Heart right ventricle (tissue), 16 donors: ENCODE data around the gene NPHP4. TPM values are rescaled to one million over a fixed set of nuclear protein-coding genes. Genes with fewer than 3 reads are reported as not detected.
A peak's percentile ranks its signal among the peaks of the same experiment; 100 is the strongest.

Source experiments
- ATAC-seq, 8 donors: fragments of 200-7000 bp; cut with Tn5 transposase; one replicate each; pipeline ENCODE4 v1.9.1; 2020; ENCODE audit warnings: mild to moderate bottlenecking in 8 of 8, moderate library complexity in 8 of 8, moderate number of reproducible peaks in 1 of 8
- DNase-seq, 2 donors: peaks; one replicate each; pipeline ENCODE4 v3.0.0-alpha.2; 2020
- H3K27ac ChIP-seq, 10 donors: fragments of 200-600 bp; sonication (generic) in 2 of 10; one replicate each; pipeline versions ENCODE4 v1.5.0 to v1.8.0; 2020 to 2022; ENCODE audit warnings: mild to moderate bottlenecking in 3 of 10
- H3K27me3 ChIP-seq, 7 donors: fragments of 200-600 bp; one replicate each; pipeline ENCODE4 v1.8.0; 2021 to 2022; ENCODE audit warnings: mild to moderate bottlenecking in 2 of 7
- H3K36me3 ChIP-seq, 9 donors: fragments of 200-600 bp; sonication (generic) in 1 of 9; one replicate each; pipeline versions ENCODE4 v1.5.0 to v1.8.0; 2020 to 2022; ENCODE audit warnings: mild to moderate bottlenecking in 2 of 9
- H3K4me1 ChIP-seq, 9 donors: fragments of 200-600 bp; sonication (generic) in 1 of 9; one replicate each; pipeline versions ENCODE4 v1.5.0 to v1.8.0; 2020 to 2022; ENCODE audit warnings: mild to moderate bottlenecking in 4 of 9
- H3K4me3 ChIP-seq, 10 donors: fragments of 200-600 bp; sonication (generic) in 2 of 10; one replicate each; pipeline versions ENCODE4 v1.5.0 to v1.8.0; 2020 to 2022; ENCODE audit warnings: mild to moderate bottlenecking in 7 of 10, moderate library complexity in 2 of 10
- H3K9me3 ChIP-seq, 11 donors: fragments of 200-600 bp in 10 of 11; sonication (generic) in 2 of 11; one replicate each; pipeline versions ENCODE4 v1.5.0 to v1.8.0; 2013 to 2022; ENCODE audit warnings: mild to moderate bottlenecking in 2 of 11, control low read depth in 1 of 11, moderate library complexity in 1 of 11
- CTCF ChIP-seq, 9 donors: fragments of 200-600 bp; sonication (generic) in 2 of 9; IDR thresholded peaks; one replicate each; pipeline versions ENCODE4 v1.5.0 to v1.8.0; 2021 to 2022; ENCODE audit warnings: antibody characterized with exemption in 9 of 9, mild to moderate bottlenecking in 5 of 9, moderate library complexity in 1 of 9
- WGBS, 2 donors: extraction: QIAGEN DNeasy Blood & Tissue Kit; methylation state at CpG; one replicate each; pipeline ENCODE4 v1.1.7; 2013; ENCODE audit warnings: inconsistent platforms in 1 of 2; 5-methylcytosine and 5-hydroxymethylcytosine counted together
- intact Hi-C, 10 donors: fragments of 100-400 bp; cut with DNase I; formaldehyde crosslinking; loops; one replicate each; pipeline versions ENCODE4 v1.11.1 to v1.14.2; 2022
- polyA plus RNA-seq, 2 donors: library from polyadenylated mRNA; stranded (reverse); fragments of 200-250 nt; gene quantifications; one replicate each; pipeline ENCODE4 v1.2.3, GENCODE V29; 2013
- total RNA-seq, 10 donors: library from RNA; stranded (reverse); fragmentation: NEBNext Ultra II Directional in 3 of 10; extraction: Animal tissue kit (Norgen Biotek cat#: 25700) in 3 of 10; gene quantifications; one replicate each; pipeline versions ENCODE4 v1.2.1 to v1.2.4, GENCODE V29; 2021 to 2023
- donor health status: Arrhythmogenic right ventricular cardiomyopathy.
- donor health status: ischemic (EF 13 %, LVEDD 7.1; RV severe dilation, severe dysfunction).
- donor health status: healthy with polysubstance abuse.
- donor health status: DM: no; HTN: yes; CAD: no.
- donor health status: DM: no; HTN: no; CAD: no.
- donor health status: ischemic (EF 25% LVEDD 6.9; RV normal size, moderate dysfunction).
- donor health status: ischemic (EF 25% LVEDD 5.7; RV mildly dilated, moderate dysfunction).
- donor health status: healthy.
- donor health status: DM: yes; HTN: yes; CAD: no.
- donor health status: Ischemic cardiomyopathy.
- donor health status: ischemic (EF 35%, LVEDD 5.7; RV mildly dilated, moderate dysfunction).
- donor health status: nonischemic (EF 11% LVEDD 7.7; RV severe dilation, severe dysfunction).
- donor health status: DM: yes; HTN: yes; CAD: no.
- donor health status: PGD.
- donor health status: ischemic (EF 29% LVEDD 5.4; RV normal size, mild dysfunction).
- donor health status: nonischemic (EF 23%, LVEDD 6.1; RV moderate dilation, normal function).

NPHP4 gene
- total and polyA plus RNA-seq, 12 donors, result 2.4 to 5.7 (median 3.3) TPM

DNA sequence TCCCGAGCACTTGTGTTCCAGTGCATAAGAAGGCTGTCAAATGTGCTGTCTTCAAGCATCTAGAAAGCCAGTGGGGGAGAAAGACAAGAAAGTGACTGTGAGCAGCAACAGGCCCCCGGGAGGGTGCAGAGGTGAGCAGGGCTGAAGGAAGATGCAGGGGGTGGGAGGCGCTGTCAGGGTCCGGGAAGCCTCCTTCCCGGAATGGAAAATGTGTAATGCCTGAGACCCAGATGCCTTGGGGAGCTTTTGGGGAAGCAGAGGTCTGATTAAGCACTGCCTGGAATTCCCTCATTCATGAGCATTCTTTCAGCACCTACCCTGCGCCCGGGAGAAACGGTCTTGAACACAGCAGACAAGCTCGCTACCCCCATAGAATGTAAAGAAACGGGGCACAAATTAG lies 1.3 kb downstream of the NPHP4 start:
- no peak for TF ChIP-seq CTCF (IDR thresholded peaks at IDR 0.05)
- Histone ChIP-seq H3K4me1 (peaks cover 6 to 35% (median 19%) of the 10 kb centered on the region in 9 donors), H3K27me3 (no peaks in the 10 kb centered on the region), H3K27ac (peak overlapping the region in 2 of 10 donors; percentile 90 to 92), H3K4me3 (peak overlapping the region; percentile 43 to 92 (median 80)), H3K9me3 (no peaks in the 10 kb centered on the region), H3K36me3 (peaks cover 0 to under 1% (median 0%) of the 10 kb centered on the region in 9 donors)
- DNase-seq (no peak), ATAC-seq (no peak)
- intact Hi-C loops, result loop anchor here in 1 of 10 donors (5.0 kb wide), 1 partner anchor 216 kb away; the partner anchor contains the start of gene RNF207
- WGBS, 2 donors, result 46 to 51% methylated on average over 10 of the region's 10 CpGs

GRCh38 chr1:5989731-5990271 lies 2.4 kb downstream of the NPHP4 start:
- Histone ChIP-seq H3K9me3 (no peaks in the 10 kb centered on the region), H3K4me1 (peaks cover 6 to 29% (median 19%) of the 10 kb centered on the region in 9 donors), H3K27me3 (no peaks in the 10 kb centered on the region), H3K4me3 (no peak overlapping the region), H3K27ac (no peak overlapping the region), H3K36me3 (peaks cover 0 to 11% (median 0%) of the 10 kb centered on the region in 9 donors)
- no peak for DNase-seq
- ATAC-seq, result no peak
- intact Hi-C loops, result loop anchor here in 1 of 10 donors (5.0 kb wide), 1 partner anchor 218 kb away; the partner anchor contains the start of gene RNF207
- TF ChIP-seq CTCF (IDR thresholded peaks at IDR 0.05), result no peak
- WGBS, 2 donors, result 95 to 96% methylated on average over 18 of the region's 18 CpGs

GRCh38 chr1:5989286-5989605 lies 3.0 kb downstream of the NPHP4 start:
- intact Hi-C loops, result no loop called here
- WGBS, 2 donors, result 96 to 99% methylated on average over 5 of the region's 5 CpGs
- Histone ChIP-seq H3K27ac (no peak overlapping the region), H3K4me3 (no peak overlapping the region), H3K36me3 (peaks cover 0 to 17% (median 0%) of the 10 kb centered on the region in 9 donors), H3K9me3 (no peaks in the 10 kb centered on the region), H3K27me3 (no peaks in the 10 kb centered on the region), H3K4me1 (peaks cover 6 to 26% (median 19%) of the 10 kb centered on the region in 9 donors)
- TF ChIP-seq CTCF (IDR thresholded peaks at IDR 0.05), result no peak
- DNase-seq (no peak), ATAC-seq (no peak)

DNA sequence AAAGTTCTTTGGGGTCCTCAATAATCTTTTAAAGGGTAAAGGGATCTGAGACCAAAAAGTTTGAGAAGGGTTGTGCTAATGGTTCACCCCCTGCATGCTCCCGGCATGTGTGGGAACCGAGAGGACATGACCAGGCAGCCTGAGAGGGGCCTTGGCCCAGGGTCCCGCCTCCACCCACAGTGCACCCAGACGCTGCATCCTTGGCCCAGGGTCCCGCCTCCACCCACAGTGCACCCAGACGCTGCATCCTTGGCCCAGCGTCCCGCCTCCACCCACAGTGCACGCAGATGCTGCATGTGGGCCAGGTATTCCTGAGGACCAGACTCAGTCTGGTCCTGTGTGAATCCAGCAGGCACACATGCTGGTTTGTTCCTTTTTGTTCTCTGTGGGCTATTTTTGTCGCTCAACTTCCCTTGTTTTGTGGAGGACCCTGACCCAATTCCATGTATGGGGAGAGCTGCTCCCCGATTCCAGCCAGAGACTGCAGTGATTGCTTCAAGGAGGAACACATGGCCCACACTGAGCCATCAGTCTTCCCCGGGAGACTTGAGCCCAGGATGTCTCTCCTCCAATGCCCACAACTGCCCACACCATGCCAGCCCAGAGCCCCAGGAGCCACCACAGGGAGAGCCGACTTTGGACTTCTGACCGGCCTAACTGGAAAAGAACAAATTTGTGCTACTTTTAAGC lies 3.5 kb downstream of the NPHP4 start:
- ATAC-seq (no peak), DNase-seq (no peak)
- no peak for TF ChIP-seq CTCF (IDR thresholded peaks at IDR 0.05)
- 92 to 94% methylated on average over 14 of the region's 14 CpGs for WGBS, 2 donors
- H3K27me3 ChIP-seq, result no peaks in the 10 kb centered on the region
- no peak overlapping the region for H3K27ac ChIP-seq
- no peak overlapping the region for H3K4me3 ChIP-seq
- H3K36me3 ChIP-seq, result peaks cover 0 to 20% (median 0%) of the 10 kb centered on the region in 9 donors
- H3K4me1 ChIP-seq, result peaks cover 6 to 26% (median 18%) of the 10 kb centered on the region in 9 donors
- intact Hi-C loops, result no loop called here
- no peaks in the 10 kb centered on the region for H3K9me3 ChIP-seq
